Activated B cell treated with CpG ODN at 0.5 μM for 24 hours (primary cell): Measurements from ENCODE around the gene VSTM4. TPM values are rescaled to one million over a fixed set of nuclear protein-coding genes. Genes with fewer than 3 reads are reported as not detected.

Experiments
- ATAC-seq: fragments of 200-7000 bp; cut with Tn5 transposase; one replicate; pipeline ENCODE4 v1.10.0; 2021; ENCODE audit warnings: low read depth, mild to moderate bottlenecking, moderate library complexity
- CTCF ChIA-PET: fragments of 350-600 bp; sonication (Branson Sonifier 250); formaldehyde crosslinking; loops from one replicate; lab custom pipeline; 2021; ENCODE audit warnings: antibody characterized with exemption; lab: Charles Lee
- POLR2A ChIA-PET: fragments of 350-600 bp; sonication (Branson Sonifier 250); formaldehyde crosslinking; loops from one replicate; lab custom pipeline; 2021; ENCODE audit warnings: antibody characterized with exemption; lab: Charles Lee
- DNase-seq: peaks from one replicate; pipeline ENCODE4 v3.0.0; 2022
- H3K27ac Mint-ChIP-seq: one replicate; pipeline ENCODE4 v1.8.0; 2020; ENCODE audit warnings: mixed read lengths
- H3K27me3 Mint-ChIP-seq: one replicate; pipeline ENCODE4 v1.8.0; 2021; ENCODE audit warnings: mixed read lengths
- H3K36me3 Mint-ChIP-seq: one replicate; pipeline ENCODE4 v1.8.0; 2021; ENCODE audit warnings: low read depth, mixed read lengths
- H3K4me1 Mint-ChIP-seq: one replicate; pipeline ENCODE4 v1.8.0; 2021; ENCODE audit warnings: mixed read lengths
- H3K4me3 Mint-ChIP-seq: one replicate; pipeline ENCODE4 v1.8.0; 2020; ENCODE audit warnings: mild to moderate bottlenecking, mixed read lengths
- H3K9me3 Mint-ChIP-seq: one replicate; pipeline ENCODE4 v1.8.0; 2020; ENCODE audit warnings: mixed read lengths
- intact Hi-C: fragments of 100-400 bp; cut with micrococcal nuclease; formaldehyde crosslinking; loops from one replicate; pipeline ENCODE4 v1.15.1; 2024
- total RNA-seq: library from RNA; stranded (reverse); gene quantifications from 2 replicates; pipeline ENCODE4 v1.2.3, GENCODE V29; 2022
- TF ChIP-seq, protein P1 (sequence below): fragments of 200-600 bp; IDR thresholded peaks from one replicate; pipeline ENCODE4 v1.8.0; 2022; ENCODE audit warnings: antibody characterized with exemption, mild to moderate bottlenecking

The VSTM4 gene
- total RNA-seq, 1 donor from 2014 or later: not detected

DNA sequence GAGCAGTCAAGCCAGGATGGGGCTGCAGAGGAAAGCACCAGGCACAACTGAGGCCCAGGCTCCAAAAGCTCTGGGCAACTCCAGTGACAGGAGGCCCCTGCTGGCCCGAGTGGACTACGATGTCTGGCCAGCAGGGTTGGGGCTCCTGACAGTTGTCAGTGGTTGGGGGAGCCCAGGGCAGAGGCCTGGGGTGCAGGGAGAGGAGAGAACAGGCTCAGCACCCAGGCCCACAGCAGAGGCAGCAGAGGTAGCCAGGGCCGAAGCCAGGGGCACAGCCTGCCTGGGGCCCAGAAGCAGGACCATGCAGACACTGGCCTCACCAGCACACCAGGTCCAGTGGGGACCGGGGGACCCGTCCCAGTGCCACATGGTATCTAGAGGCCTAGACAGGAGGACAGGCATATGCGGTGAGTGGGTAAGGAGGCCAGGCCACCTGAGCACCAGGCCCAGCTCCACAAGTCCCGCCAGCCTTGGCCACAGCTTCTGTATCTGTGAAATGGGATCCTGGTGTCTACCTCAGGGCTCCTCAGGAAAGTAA lies 129.6 kb downstream of the VSTM4 start:
- Mint-ChIP-seq H3K27ac (no peak overlapping the region), H3K4me3 (no peak overlapping the region), H3K9me3 (no peaks in the 10 kb centered on the region), H3K27me3 (no peaks in the 10 kb centered on the region), H3K36me3 (peaks cover 52% of the 10 kb centered on the region), H3K4me1 (no peaks in the 10 kb centered on the region)
- TF ChIP-seq, protein P1, sequence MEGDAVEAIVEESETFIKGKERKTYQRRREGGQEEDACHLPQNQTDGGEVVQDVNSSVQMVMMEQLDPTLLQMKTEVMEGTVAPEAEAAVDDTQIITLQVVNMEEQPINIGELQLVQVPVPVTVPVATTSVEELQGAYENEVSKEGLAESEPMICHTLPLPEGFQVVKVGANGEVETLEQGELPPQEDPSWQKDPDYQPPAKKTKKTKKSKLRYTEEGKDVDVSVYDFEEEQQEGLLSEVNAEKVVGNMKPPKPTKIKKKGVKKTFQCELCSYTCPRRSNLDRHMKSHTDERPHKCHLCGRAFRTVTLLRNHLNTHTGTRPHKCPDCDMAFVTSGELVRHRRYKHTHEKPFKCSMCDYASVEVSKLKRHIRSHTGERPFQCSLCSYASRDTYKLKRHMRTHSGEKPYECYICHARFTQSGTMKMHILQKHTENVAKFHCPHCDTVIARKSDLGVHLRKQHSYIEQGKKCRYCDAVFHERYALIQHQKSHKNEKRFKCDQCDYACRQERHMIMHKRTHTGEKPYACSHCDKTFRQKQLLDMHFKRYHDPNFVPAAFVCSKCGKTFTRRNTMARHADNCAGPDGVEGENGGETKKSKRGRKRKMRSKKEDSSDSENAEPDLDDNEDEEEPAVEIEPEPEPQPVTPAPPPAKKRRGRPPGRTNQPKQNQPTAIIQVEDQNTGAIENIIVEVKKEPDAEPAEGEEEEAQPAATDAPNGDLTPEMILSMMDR: no peak
- ChIA-PET CTCF (no interaction called here), POLR2A (no interaction called here)
- intact Hi-C loops: loop anchor here (10.0 kb wide), 1 partner anchor 319 kb away; no protein-coding TSS in a partner anchor
- ATAC-seq (no peak), DNase-seq (no peak)

DNA sequence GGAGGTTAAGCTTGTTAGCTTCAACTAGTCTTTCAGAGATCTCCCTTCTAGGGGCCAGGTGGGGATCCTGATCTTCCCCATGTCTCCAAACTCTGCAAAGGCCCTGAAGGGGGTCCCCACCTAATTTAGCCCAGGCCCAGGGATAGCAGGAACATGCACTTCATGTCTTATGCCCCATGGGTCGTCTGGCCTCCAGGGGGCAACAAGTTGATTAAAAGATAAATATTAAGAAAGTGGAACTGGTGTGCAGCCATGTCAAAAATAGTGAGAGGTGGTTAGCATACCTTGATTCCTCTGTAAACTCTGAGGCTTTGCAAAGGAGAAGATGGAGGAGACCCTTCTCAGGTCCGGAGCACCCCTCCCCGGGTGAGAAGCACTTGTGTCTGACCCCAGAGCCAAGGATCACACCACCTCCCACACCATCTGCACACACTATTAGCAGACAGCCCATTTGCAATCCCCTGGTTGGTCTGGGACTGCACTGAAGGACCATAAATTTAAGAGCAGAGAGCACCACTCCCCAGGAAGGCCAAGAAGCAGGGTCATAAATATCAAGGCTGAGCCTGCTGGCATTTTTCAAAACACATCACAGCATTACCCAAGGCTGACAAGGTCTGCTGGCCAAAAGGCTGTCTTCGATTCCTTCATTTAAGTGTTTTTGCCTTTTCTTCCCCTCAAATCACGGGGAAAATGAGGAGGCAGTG lies 131.5 kb downstream of the VSTM4 start:
- no peaks in the 10 kb centered on the region for H3K27me3 Mint-ChIP-seq
- peaks cover 71% of the 10 kb centered on the region for H3K36me3 Mint-ChIP-seq
- no peak overlapping the region for H3K27ac Mint-ChIP-seq
- no peaks in the 10 kb centered on the region for H3K9me3 Mint-ChIP-seq
- no peak overlapping the region for H3K4me3 Mint-ChIP-seq
- H3K4me1 Mint-ChIP-seq: no peaks in the 10 kb centered on the region
- intact Hi-C loops: loop anchor here (5.0 to 10.0 kb wide), 2 partner anchors 321 to 326 kb away; no protein-coding TSS in a partner anchor
- DNase-seq: no peak
- TF ChIP-seq, protein P1: no peak
- ChIA-PET CTCF (no interaction called here), POLR2A (no interaction called here)
- no peak for ATAC-seq

DNA sequence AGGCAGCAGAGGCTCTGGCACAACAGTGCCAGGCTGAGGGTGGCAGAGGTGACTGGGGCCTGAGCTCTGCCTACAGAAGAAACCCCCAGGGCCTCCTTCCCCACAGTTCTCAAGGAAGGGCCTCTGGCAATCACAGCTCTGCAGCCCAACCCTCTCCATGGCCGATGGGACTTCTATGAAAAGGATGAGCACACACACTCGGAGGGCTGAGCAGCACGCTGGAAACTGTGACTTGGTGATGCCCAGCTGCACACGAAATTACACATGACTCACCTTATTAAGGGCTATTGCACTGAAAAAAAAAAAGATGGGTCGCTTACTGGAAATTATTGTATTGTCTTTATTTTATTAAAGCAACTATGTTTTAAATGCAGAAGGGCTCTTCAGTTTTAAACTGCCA lies 132.7 kb downstream of the VSTM4 start:
- ChIA-PET CTCF (interaction anchor here (1.2 kb wide), 1 partner anchor 537 kb away, joined by 3 read pairs; no protein-coding TSS in a partner anchor), POLR2A (interaction anchor here (0.6 kb wide), 1 partner anchor 896 kb away, joined by 4 read pairs; no protein-coding TSS in a partner anchor)
- intact Hi-C loops: loop anchor here (5.0 to 10.0 kb wide), 2 partner anchors 322 to 325 kb away; no protein-coding TSS in a partner anchor
- ATAC-seq: no peak
- Mint-ChIP-seq H3K9me3 (no peaks in the 10 kb centered on the region), H3K4me1 (no peaks in the 10 kb centered on the region), H3K4me3 (no peak overlapping the region), H3K27ac (no peak overlapping the region), H3K36me3 (peaks cover 83% of the 10 kb centered on the region), H3K27me3 (no peaks in the 10 kb centered on the region)
- TF ChIP-seq, protein P1: no peak
- no peak for DNase-seq

DNA sequence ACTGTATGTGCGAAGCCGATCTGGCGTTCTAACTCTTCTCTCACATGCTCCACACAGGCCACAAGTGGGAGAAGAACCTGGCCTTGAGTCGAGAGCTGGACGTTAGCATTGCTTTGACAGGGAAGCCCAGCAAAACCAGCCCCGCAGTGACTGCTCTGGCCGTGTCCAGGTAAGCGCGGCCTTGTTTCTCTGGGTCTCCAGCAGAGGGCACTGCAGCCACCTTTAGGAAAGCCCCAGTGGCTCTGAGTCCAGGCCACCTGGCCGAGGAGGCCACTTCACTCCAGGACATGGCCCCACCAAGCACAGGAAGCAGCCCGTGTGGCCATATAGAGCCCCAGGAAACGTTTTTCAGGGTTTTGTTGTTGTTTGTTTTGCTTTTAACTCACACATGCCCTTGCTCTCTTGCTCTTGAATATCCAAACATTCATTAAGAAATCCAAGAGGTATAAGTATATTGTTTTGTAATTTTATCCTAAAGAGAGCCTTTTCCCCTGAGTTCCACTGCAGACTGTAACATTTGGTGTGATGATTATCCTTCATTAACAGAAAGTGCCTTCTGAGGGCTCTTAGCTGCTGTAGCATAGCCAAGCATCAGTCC lies 133.9 kb downstream of the VSTM4 start:
- TF ChIP-seq, protein P1: peak; percentile 23
- Mint-ChIP-seq H3K9me3 (no peaks in the 10 kb centered on the region), H3K27me3 (no peaks in the 10 kb centered on the region), H3K27ac (peak overlapping the region; percentile 56), H3K4me1 (no peaks in the 10 kb centered on the region), H3K4me3 (no peak overlapping the region), H3K36me3 (peaks cover 93% of the 10 kb centered on the region)
- POLR2A ChIA-PET: no interaction called here
- intact Hi-C loops: loop anchor here (1.0 to 10.0 kb wide), 5 partner anchors 183 to 538 kb away; no protein-coding TSS in a partner anchor
- ATAC-seq (peak; percentile 37), DNase-seq (peak; percentile 28)
- CTCF ChIA-PET: interaction anchor here (1.2 kb wide), 1 partner anchor 538 kb away, joined by 3 read pairs; no protein-coding TSS in a partner anchor

DNA sequence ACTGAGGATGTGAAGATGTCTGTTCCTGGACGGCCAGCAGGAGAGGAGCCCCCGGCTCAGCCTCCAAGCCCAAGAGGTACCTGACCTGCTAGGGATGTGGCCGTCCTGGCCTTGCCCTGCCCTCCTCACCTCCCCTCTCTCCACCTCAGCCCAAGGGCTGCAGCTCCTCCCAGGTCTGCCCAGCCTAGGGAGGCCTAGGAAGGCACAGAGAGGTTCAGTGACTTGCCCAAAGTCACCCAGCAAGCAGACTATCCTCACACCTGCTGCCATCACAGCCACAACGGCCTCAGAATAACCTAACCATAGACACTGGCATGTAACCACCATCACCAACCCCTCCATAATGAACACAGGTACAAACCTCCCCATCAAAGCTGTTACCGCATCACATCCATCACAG lies 137.0 kb downstream of the VSTM4 start:
- Mint-ChIP-seq H3K27ac (no peak overlapping the region), H3K27me3 (no peaks in the 10 kb centered on the region), H3K36me3 (peaks cover 98% of the 10 kb centered on the region), H3K4me1 (no peaks in the 10 kb centered on the region), H3K4me3 (no peak overlapping the region), H3K9me3 (no peaks in the 10 kb centered on the region)
- no peak for ATAC-seq
- TF ChIP-seq, protein P1: no peak
- ChIA-PET CTCF (no interaction called here), POLR2A (no interaction called here)
- DNase-seq: no peak
- intact Hi-C loops: no loop called here
